ENCODE data around the gene STXBP5.

The STXBP5 gene

GRCh38 chr6:147223736-147224135 lies 19.5 kb downstream of the STXBP5 start:
- H3K4me3 ChIP-seq (ENCODE audit: low read depth, low read length): no peak overlapping the region
- TF ChIP-seq CTCF (IDR thresholded peaks at IDR 0.05; ENCODE audit: borderline replicate concordance, insufficient read depth, low read depth, low read length): no peak

GRCh38 chr6:147226163-147226724 lies 22.0 kb downstream of the STXBP5 start:
- no peak for TF ChIP-seq CTCF (IDR thresholded peaks at IDR 0.05; ENCODE audit: borderline replicate concordance, insufficient read depth, low read depth, low read length)
- H3K4me3 ChIP-seq (ENCODE audit: low read depth, low read length): no peak overlapping the region

GRCh38 chr6:147226877-147227276 lies 22.7 kb downstream of the STXBP5 start:
- no peak overlapping the region for H3K4me3 ChIP-seq (ENCODE audit: low read depth, low read length)
- TF ChIP-seq CTCF (IDR thresholded peaks at IDR 0.05; ENCODE audit: borderline replicate concordance, insufficient read depth, low read depth, low read length): no peak

- H3K4me3 ChIP-seq (ENCODE audit: low read depth, low read length): no peak overlapping the region
- TF ChIP-seq CTCF (IDR thresholded peaks at IDR 0.05; ENCODE audit: borderline replicate concordance, insufficient read depth, low read depth, low read length): no peak
Observed at GRCh38 chr6:147227770-147228320, 23.6 kb downstream of the STXBP5 start.

GRCh38 chr6:147231589-147231988 lies 27.4 kb downstream of the STXBP5 start:
- TF ChIP-seq CTCF (IDR thresholded peaks at IDR 0.05; ENCODE audit: borderline replicate concordance, insufficient read depth, low read depth, low read length): no peak
- H3K4me3 ChIP-seq (ENCODE audit: low read depth, low read length): no peak overlapping the region

- H3K4me3 ChIP-seq (ENCODE audit: low read depth, low read length): no peak overlapping the region
- TF ChIP-seq CTCF (IDR thresholded peaks at IDR 0.05; ENCODE audit: borderline replicate concordance, insufficient read depth, low read depth, low read length): no peak
Observed at GRCh38 chr6:147234685-147235084, 30.5 kb downstream of the STXBP5 start.

- TF ChIP-seq CTCF (IDR thresholded peaks at IDR 0.05; ENCODE audit: borderline replicate concordance, insufficient read depth, low read depth, low read length): no peak
- no peak overlapping the region for H3K4me3 ChIP-seq (ENCODE audit: low read depth, low read length)
Observed at GRCh38 chr6:147238164-147238563, 33.9 kb downstream of the STXBP5 start.

All from GM12875 (cell line).